AG09309 (cell line): ENCODE measurements around the gene TRABD2B.

ENCODE experiments used
- DNase-seq: peaks from one replicate; pipeline ENCODE4 v3.0.0-alpha.2; 2010; ENCODE audit warnings: low read depth
- H3K4me3 ChIP-seq: 2 replicates; pipeline ENCODE4 v1.5.1; 2011; ENCODE audit warnings: mild to moderate bottlenecking, low read depth, low read length, moderate library complexity; ENCODE audit not compliant: control insufficient read depth
- TF ChIP-seq, protein P1 (sequence below): IDR thresholded peaks from 2 replicates; pipeline ENCODE4 v1.5.1; 2011; ENCODE audit warnings: mild to moderate bottlenecking, low read depth, low read length, inconsistent platforms; ENCODE audit not compliant: insufficient read depth, control insufficient read depth; ENCODE audit errors: missing control alignments

Gene TRABD2B

DNA sequence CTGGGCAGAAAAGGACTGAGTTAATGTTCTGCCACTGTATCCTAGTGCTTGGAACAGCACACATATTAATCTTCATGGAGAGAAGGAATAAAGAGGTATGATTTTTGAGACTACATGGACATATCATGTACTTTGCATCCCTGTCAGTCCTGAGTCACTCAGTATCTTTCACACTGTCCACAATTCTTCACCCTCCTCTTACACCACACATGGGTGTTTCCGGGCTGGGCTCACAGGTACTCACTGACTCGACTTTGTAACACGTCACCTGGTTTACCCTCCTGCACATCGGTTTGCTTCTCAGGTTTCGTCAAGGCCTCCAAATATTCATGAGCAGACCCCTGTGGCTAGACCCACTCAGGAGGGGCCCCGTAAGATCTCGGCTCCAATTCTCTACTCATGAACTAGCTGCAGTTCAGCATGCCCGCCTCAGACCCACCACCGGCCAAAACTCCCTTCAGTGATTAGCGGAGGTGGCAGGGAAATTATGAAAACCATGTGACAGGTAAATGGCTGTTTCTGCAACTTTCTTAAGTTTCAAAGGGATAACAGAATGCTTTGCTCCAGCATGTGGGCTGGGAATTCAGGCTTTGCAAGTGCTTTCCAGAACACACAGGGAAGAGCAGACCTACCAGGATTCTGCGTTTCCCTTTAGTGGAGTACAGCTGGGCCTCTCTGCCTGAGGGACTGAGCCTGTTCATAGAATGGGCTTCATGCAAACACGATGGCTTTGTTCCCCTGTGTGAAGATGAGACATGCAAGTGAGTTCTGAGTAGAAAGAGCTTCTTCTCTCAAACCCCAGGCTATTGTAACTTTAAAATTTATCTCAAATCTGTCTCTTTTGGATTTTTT, 31.3 kb upstream of the TRABD2B start:
- DNase-seq, result no peak
- TF ChIP-seq, protein P1, sequence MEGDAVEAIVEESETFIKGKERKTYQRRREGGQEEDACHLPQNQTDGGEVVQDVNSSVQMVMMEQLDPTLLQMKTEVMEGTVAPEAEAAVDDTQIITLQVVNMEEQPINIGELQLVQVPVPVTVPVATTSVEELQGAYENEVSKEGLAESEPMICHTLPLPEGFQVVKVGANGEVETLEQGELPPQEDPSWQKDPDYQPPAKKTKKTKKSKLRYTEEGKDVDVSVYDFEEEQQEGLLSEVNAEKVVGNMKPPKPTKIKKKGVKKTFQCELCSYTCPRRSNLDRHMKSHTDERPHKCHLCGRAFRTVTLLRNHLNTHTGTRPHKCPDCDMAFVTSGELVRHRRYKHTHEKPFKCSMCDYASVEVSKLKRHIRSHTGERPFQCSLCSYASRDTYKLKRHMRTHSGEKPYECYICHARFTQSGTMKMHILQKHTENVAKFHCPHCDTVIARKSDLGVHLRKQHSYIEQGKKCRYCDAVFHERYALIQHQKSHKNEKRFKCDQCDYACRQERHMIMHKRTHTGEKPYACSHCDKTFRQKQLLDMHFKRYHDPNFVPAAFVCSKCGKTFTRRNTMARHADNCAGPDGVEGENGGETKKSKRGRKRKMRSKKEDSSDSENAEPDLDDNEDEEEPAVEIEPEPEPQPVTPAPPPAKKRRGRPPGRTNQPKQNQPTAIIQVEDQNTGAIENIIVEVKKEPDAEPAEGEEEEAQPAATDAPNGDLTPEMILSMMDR, result no peak
- H3K4me3 ChIP-seq, result no peak overlapping the region

DNA sequence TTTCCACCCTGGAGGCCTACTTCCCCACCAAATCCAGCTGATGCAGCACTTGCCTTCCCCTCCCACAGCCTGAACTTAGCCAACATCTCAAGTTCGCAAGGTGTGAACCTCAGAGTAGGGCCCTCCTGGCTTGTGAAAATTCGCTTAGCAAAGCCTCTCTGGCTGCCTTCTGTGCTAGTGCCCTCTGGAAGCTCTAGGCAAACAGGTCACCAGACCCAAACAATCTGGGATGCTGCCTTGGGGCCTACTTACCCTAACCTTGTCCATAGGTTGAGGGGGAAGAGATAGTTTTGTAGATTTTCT, 30.3 kb upstream of the TRABD2B start:
- TF ChIP-seq, protein P1, result no peak
- no peak for DNase-seq
- no peak overlapping the region for H3K4me3 ChIP-seq

DNA sequence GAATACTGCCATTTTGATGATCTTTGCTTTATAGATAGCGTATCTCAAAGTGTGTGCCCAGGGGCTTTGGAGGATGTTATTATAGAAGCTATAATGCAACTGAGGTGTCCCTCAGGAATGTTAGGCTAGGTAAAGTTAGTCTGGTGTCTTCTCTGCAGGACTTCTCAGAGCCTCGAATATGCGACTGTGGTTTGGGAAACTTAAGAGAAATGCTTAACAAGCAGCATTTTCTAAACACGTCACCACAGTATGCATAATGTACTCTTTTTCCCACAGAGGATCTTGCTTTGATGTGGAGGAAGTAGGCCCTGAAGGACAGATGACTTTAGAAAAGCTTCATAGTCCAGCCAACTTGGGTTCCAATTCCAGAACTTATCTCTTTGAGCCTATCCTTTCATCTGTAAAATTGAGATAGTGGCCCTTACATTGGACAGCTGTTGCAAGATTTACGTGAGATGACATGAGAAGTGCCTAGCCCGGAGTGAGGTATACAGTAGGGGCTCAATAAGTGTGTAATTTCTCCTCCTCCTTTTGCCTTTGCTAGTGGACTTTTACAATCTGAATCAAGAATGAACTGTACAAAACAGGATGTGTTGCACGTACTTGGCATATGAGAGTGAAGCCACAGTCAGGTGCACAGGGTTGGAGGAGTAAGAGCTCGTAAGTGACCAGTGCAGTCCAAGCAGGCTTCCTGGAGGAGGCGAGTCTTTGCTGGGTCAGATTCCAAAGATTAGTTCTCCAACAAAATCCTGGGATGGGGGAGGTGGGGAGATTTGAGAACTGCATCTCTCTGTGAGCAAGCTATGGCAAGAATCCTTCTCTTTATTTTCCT, 29.7 kb upstream of the TRABD2B start:
- no peak for DNase-seq
- no peak overlapping the region for H3K4me3 ChIP-seq
- TF ChIP-seq, protein P1, result no peak

DNA sequence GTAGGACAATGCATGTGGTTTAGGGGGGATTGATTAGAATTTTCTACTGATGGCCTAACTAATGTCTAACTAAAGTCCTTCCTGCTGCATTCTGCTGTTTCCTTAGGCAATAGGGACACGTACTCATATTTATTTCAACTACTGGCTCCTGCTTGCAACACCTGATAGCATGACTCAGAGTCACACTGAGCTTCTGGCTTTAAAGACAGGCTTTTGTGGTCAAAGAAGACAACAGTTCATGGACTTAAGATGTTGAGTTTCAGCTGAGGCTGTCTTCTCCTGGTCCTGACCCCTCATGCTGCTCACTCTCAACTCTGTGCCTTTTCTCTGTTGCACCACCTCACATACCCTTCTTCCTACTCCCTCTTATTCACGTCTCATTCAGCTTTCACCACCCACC, 29.1 kb upstream of the TRABD2B start:
- no peak overlapping the region for H3K4me3 ChIP-seq
- no peak for DNase-seq
- TF ChIP-seq, protein P1, result no peak

DNA sequence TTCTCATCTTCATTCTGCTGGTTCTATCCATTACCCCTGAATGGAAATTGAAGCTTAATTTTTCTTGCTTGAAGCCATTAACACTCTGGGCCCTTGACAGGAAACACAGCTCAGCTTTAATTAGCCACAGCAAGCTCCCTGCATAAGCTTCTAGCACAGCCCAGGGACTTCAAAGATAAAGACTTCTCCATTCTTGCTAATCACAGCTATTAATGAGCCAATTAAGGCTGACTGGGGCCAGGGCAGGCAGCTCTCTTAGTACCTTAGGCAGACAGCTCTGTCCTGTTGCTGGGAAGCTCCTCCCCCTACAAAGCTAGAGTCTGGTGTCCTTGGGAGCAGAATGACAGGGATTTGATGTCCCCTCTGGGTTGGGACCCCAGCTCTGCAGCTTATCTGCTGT, 27.9 kb upstream of the TRABD2B start:
- no peak overlapping the region for H3K4me3 ChIP-seq
- no peak for DNase-seq
- TF ChIP-seq, protein P1, result no peak

DNA sequence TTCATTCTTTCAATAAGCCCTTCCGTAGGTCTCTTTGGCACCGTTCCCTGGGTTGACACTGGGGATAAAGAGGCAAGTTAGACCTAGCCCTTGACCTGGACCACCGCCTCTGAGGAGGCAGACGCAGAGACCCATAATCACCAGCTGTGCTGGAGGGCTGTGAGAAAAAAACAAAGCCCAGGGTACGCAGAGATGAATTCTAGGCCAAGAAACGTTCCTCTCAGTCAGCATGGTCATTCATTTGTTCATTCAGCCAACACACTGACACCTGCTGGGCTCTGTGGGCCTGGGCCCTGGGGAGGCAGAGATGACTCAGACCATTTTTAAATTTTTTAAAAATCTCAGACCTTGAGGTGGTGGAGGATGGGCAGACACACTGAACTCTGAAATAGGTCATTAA, 26.3 kb upstream of the TRABD2B start:
- TF ChIP-seq, protein P1, result no peak
- no peak overlapping the region for H3K4me3 ChIP-seq
- no peak for DNase-seq
